Body of pancreas (tissue), 4 donors: ENCODE measurements around the gene DDO. TPM values are rescaled to one million over a fixed set of nuclear protein-coding genes. Genes with fewer than 3 reads are reported as not detected.

Experiments
- ATAC-seq: fragments of 150-250 bp; one replicate; pipeline ENCODE4 v1.9.1; 2016
- DNase-seq, 4 donors: peaks; one replicate each; pipeline ENCODE4 v3.0.0-alpha.2; 2019
- H3K27ac ChIP-seq, 4 donors: fragments of 200-600 bp; sonication (generic); 1 replicate in 3 of 4; 2 replicates in 1 of 4; pipeline versions ENCODE4 v1.5.1 to v1.6.1; 2016 to 2019; ENCODE audit warnings: mild to moderate bottlenecking in 1 of 4, mixed read lengths in 1 of 4, moderate library complexity in 1 of 4
- H3K27me3 ChIP-seq, 2 donors: fragments of 200-600 bp; sonication (generic); one replicate each; pipeline ENCODE4 v1.6.0; 2016; ENCODE audit warnings: mild to moderate bottlenecking in 1 of 2
- H3K36me3 ChIP-seq, 2 donors: fragments of 200-600 bp; sonication (generic); replicated peaks in 1 of 2; 2 replicates each; pipeline ENCODE4 v1.5.1; 2016; ENCODE audit warnings: low read depth in 2 of 2; ENCODE audit not compliant: insufficient read depth in 1 of 2
- H3K4me1 ChIP-seq: fragments of 200-600 bp; sonication (generic); one replicate; pipeline ENCODE4 v1.6.0; 2016
- H3K4me3 ChIP-seq, 2 donors: fragments of 200-600 bp; sonication (generic); 1 replicate in 1 of 2; 2 replicates in 1 of 2; pipeline ENCODE4 v1.5.1; 2016 to 2019
- H3K9me3 ChIP-seq, 3 donors: fragments of 200-600 bp; sonication (generic); 1 replicate in 2 of 3; 2 replicates in 1 of 3; pipeline ENCODE4 v1.5.1; 2016
- CTCF ChIP-seq, 7 experiments: fragments of 450-650 bp in 4 of 7; fragments of 200-600 bp in 3 of 7; sonication (generic) in 3 of 7; IDR thresholded peaks; one replicate each; pipeline ENCODE4 v1.5.1; 2016 to 2019; ENCODE audit warnings: antibody characterized with exemption in 7 of 7
- POLR2A ChIP-seq, 3 donors: fragments of 450-650 bp; IDR thresholded peaks; one replicate each; pipeline ENCODE4 v1.6.1; 2016; ENCODE audit warnings: antibody characterized with exemption in 3 of 3, mild to moderate bottlenecking in 2 of 3
- WGBS, 2 donors: methylation state at CpG; one replicate each; pipeline ENCODE4 v1.1.5; 2017; 5-methylcytosine and 5-hydroxymethylcytosine counted together
- intact Hi-C: fragments of 100-400 bp; cut with DNase I; formaldehyde crosslinking; loops from one replicate; pipeline ENCODE4 v1.15.1; 2023
- total RNA-seq, 2 donors: library from RNA; depleted of rRNA; stranded (reverse); fragments of >200 nt; gene quantifications; one replicate each; pipeline ENCODE4 v1.1.0, GENCODE V29; 2016

The DDO gene
- total RNA-seq, 2 donors from 2014 or later = 1.3 TPM; not detected in 1

GRCh38 chr6:110389689-110390382 lies 25.5 kb downstream of the DDO start:
- H3K9me3 ChIP-seq = no peaks in the 10 kb centered on the region
- peak; percentile 52 for ATAC-seq
- peak overlapping the region in 1 of 4 donors; percentile 41 for H3K27ac ChIP-seq
- H3K36me3 ChIP-seq = no peaks in the 10 kb centered on the region
- peaks cover 18% of the 10 kb centered on the region for H3K4me1 ChIP-seq
- no peak overlapping the region for H3K4me3 ChIP-seq
- TF ChIP-seq POLR2A (IDR thresholded peaks at IDR 0.05) (no peak), CTCF (IDR thresholded peaks at IDR 0.05) (no peak)
- no peaks in the 10 kb centered on the region for H3K27me3 ChIP-seq
- 50 to 71% methylated on average over 4 of the region's 4 CpGs for WGBS, 2 donors
- intact Hi-C loops = loop anchor here (5.0 to 10.0 kb wide), 2 partner anchors 215 to 683 kb away; partner anchors contain the start of gene WASF1
- DNase-seq = peak in 1 of 4 donors; percentile 17

- Histone ChIP-seq H3K9me3 (no peaks in the 10 kb centered on the region), H3K4me3 (no peak overlapping the region), H3K36me3 (no peaks in the 10 kb centered on the region), H3K4me1 (peaks cover 18% of the 10 kb centered on the region), H3K27me3 (no peaks in the 10 kb centered on the region), H3K27ac (no peak overlapping the region)
- intact Hi-C loops = no loop called here
- WGBS, 2 donors = 52 to 64% methylated on average over 2 of the region's 2 CpGs
- TF ChIP-seq CTCF (IDR thresholded peaks at IDR 0.05) (no peak), POLR2A (IDR thresholded peaks at IDR 0.05) (no peak)
- ATAC-seq (no peak), DNase-seq (no peak)
Measured at GRCh38 chr6:110387986-110388385, 27.4 kb downstream of the DDO start.

GRCh38 chr6:110385458-110385863 lies 29.9 kb downstream of the DDO start:
- 67 to 75% methylated on average over 1 of the region's 1 CpG for whole genome bisulfite sequencing, 2 donors
- H3K4me3 ChIP-seq = no peak overlapping the region
- no peaks in the 10 kb centered on the region for H3K36me3 ChIP-seq
- ATAC-seq = no peak
- no peaks in the 10 kb centered on the region for H3K9me3 ChIP-seq
- DNase-seq = no peak
- peaks cover 17% of the 10 kb centered on the region for H3K4me1 ChIP-seq
- H3K27ac ChIP-seq = no peak overlapping the region
- TF ChIP-seq POLR2A (IDR thresholded peaks at IDR 0.05) = no peak
- no peak for TF ChIP-seq CTCF (IDR thresholded peaks at IDR 0.05)
- H3K27me3 ChIP-seq = no peaks in the 10 kb centered on the region
- intact Hi-C loops = no loop called here

GRCh38 chr6:110378552-110378951 lies 36.8 kb downstream of the DDO start:
- ATAC-seq (no peak), DNase-seq (no peak)
- Histone ChIP-seq H3K27ac (no peak overlapping the region), H3K36me3 (no peaks in the 10 kb centered on the region), H3K4me1 (no peaks in the 10 kb centered on the region), H3K27me3 (no peaks in the 10 kb centered on the region), H3K4me3 (no peak overlapping the region), H3K9me3 (no peaks in the 10 kb centered on the region)
- intact Hi-C loops = no loop called here
- no peak for TF ChIP-seq CTCF (IDR thresholded peaks at IDR 0.05)
- no peak for TF ChIP-seq POLR2A (IDR thresholded peaks at IDR 0.05)
- WGBS, 2 donors = 86 to 89% methylated on average over 2 to 9 of the region's 9 CpGs

- Histone ChIP-seq H3K27me3 (no peaks in the 10 kb centered on the region), H3K36me3 (no peaks in the 10 kb centered on the region), H3K9me3 (no peaks in the 10 kb centered on the region), H3K4me1 (no peaks in the 10 kb centered on the region), H3K27ac (no peak overlapping the region), H3K4me3 (no peak overlapping the region)
- WGBS, 2 donors = 44 to 51% methylated on average over 4 of the region's 4 CpGs
- intact Hi-C loops = no loop called here
- DNase-seq = no peak
- TF ChIP-seq POLR2A (IDR thresholded peaks at IDR 0.05) (no peak), CTCF (IDR thresholded peaks at IDR 0.05) (no peak)
- no peak for ATAC-seq
Measured at GRCh38 chr6:110369066-110369465, 46.3 kb downstream of the DDO start.
